HG03354 (cell line): ENCODE results near the gene HOXA4.
A peak's percentile ranks its signal among the peaks of the same experiment; 100 is the strongest.

Source experiments
- ATAC-seq: cut with Tn5 transposase; IDR thresholded peaks from one replicate; pipeline ENCODE4 v1.9.1; 2021; ENCODE audit warnings: mild to moderate bottlenecking; ENCODE audit not compliant: unreplicated experiment, poor library complexity, severe bottlenecking

Gene HOXA4

DNA sequence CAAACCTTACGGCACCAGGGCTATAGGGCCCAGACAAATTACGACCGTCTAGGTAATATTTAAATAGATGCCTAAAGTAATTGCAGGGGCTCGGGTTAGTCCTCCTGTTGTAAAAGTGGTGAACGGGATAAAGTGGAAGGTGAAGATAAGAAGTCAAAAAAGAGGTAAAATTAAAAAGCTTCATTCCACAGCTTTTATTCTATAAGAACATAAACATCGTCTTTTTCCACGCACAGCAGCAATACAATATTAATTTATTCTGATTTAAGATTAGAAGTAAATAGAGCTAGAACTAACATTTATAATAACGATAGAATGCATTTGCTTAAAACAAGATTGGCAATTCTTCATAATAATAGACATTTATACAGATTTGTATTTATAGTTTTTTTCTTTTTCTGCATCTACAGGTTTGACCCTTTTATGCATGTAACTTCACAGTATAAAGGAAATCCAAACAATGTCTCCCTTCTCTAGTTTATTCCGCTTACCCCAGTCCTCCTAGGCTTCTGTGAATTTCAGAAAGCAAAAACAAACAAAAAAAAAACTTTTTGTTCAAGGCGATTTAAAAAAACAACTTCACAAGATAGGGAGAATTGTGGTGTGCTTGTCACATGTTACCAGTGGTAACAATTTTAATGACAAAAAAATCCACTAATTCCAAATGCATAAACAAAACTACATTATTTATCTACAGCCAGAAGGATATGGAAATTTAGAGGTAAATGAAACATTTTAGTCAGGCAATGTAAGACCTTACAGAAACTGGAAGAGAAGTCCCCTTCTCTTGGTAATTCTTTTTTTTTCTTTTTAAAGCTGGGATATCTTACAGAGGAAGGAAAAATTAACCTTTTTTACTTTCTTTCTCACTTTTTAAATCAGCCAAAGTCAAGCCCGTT, 40.1 kb upstream of the HOXA4 start:
- no peak for ATAC-seq

DNA sequence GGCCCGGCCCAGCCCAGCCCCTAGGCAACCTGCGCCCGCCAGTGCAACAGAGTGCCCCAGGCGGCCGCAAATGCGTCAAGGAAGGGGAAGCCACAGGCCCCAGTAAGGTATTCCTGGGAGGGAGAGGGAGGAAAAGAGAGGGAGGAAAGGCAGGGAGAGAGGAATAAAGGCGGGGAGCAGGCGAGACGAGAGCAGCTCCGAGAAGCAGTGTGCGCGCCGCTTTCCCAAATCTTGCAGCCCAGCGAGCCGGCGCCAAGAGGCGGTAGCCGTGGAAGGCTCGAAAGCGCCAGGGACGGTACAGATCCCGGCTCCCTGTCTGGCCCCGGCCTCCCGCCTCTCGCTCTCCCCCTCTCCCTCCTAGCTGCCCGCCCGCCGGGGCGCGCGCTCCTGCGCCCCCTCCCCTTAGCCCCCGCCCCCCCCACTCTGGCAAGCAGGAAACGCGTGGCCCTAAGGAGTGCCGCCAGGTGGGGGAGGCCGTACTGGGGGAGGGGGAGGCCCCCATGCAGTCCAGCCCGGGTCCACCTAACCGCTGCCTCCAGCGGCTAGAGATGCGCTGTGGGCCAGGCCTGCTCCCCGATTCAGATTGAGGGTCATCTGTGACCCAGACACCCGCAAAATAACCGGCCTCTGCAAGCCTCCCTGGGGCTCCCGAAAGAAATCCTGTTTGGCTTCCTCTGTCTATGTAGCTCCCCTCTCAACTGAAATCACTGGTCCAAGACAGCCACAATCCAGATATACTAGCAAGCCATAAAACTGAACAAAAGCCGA, 39.3 kb upstream of the HOXA4 start:
- ATAC-seq, result no peak

GRCh38 chr7:27168265-27168947, 37.8 kb upstream of the HOXA4 start:
- ATAC-seq, result no peak

- no peak for ATAC-seq
These were observed 37.3 kb upstream of the HOXA4 start for GRCh38 chr7:27167916-27168264.

GRCh38 chr7:27166531-27167505, 36.3 kb upstream of the HOXA4 start:
- ATAC-seq, result no peak

- ATAC-seq, result no peak
These were observed 35.5 kb upstream of the HOXA4 start for GRCh38 chr7:27165996-27166530.

GRCh38 chr7:27165089-27165995, 34.8 kb upstream of the HOXA4 start, which contains the start of gene HOXA9:
Gene HOXA9, minus strand, starts transcription at chr7:27165537. Its CDS starts 80 bp downstream, at chr7:27165457.
- no peak for ATAC-seq

- no peak for ATAC-seq
These were observed 34.0 kb upstream of the HOXA4 start for GRCh38 chr7:27164367-27165088.

- ATAC-seq, result no peak
These were observed 33.4 kb upstream of the HOXA4 start for GRCh38 chr7:27164045-27164366.

DNA sequence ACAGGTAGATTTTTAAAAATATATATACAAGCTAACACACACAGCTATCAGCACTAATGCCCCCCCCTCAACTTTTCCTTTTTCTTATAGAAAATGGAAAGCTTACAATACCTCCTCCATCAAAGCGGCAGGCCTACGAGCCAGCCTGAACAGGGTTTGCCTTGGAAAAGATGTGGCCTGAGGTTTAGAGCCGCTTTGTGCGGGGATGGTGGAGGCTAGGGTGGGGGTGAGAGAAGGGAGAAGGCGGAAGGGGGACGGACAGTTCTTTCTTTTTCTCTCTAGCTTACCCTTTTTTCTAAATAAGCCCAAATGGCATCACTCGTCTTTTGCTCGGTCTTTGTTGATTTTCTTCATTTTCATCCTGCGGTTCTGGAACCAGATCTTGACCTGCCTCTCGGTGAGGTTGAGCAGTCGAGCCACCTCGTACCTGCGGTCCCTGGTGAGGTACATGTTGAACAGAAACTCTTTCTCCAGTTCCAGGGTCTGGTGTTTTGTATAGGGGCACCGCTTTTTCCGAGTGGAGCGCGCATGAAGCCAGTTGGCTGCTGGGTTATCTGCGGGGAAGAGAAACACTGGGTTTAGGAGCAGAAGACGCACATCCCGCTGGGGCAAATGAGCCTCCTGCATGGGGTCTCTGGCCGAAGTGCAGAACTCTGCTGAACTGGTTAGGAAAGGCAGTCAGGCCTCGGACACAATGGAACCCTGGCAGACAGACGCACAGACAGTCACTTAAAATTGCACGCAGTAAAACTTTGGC, 32.9 kb upstream of the HOXA4 start:
- no peak for ATAC-seq

- no peak for ATAC-seq
These were observed 32.2 kb upstream of the HOXA4 start for GRCh38 chr7:27162561-27163287.

GRCh38 chr7:27161721-27162560, 31.4 kb upstream of the HOXA4 start:
- no peak for ATAC-seq

- no peak for ATAC-seq
These were observed 30.7 kb upstream of the HOXA4 start for GRCh38 chr7:27161214-27161720.

DNA sequence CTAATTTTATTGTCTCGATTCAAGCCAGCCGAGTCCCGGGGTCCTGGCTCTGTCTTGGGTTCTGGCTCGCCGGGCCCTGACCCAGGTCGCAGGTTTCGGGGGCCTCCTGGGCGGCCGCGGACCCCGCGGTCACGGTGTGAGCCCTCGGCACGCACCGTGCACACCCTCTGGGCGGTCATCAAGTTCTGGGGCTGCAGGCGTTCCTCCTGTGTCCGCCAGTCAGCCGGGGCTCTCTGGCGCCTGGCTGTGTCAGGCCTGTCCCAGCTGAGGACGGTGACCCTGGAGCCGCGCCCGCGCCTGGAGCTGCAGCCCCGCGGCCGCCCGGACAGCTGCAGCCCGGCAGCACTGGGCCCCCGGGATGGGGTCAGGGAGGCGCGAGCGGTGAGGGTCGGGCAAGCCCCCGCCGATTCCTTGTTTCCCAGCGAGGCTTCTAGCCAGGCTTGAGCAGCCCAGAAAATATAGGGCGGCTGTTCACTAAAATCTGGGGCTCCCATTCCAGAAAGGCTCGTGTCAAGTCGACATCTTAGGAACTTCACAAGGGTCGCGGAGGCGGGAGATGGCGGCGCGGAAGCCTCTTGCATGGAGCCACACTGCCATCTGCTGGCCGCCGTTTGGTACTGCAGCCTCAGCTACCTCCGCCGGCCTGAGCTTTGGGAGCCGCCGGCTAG, 30.1 kb upstream of the HOXA4 start:
- ATAC-seq, result peak; percentile 54

DNA sequence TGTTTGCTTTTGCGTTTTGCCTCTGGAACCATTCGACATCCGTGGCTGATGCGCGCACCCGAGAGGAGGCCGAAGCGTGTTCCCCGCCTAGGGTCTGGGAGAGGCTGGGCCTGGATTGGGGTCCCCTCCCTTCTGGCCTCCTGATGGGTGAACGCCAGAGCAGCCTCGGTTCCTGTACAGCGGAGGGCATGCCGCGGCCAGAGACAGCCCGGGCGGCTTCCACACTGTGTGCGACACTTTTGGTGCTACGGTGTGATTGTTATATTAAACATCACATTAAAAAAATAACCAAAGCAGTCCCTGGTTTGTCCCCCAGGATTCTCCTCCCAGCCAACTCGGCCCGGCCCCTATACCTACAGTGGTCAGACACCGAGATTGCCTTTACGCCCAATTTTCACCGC, 29.6 kb upstream of the HOXA4 start:
- peak; percentile 13 for ATAC-seq
